NCI-H460 (cell line): ENCODE results near the gene TMEM8B. TPM values are rescaled to one million over a fixed set of nuclear protein-coding genes. Genes with fewer than 3 reads are reported as not detected.

Experiments
- small RNA-seq, 2 experiments: library from RNA; depleted of rRNA; stranded (forward); fragments of <200 nt; gene quantifications; one replicate each; pipeline ENCODE3, GENCODE V24; 2014
- total RNA-seq: library from RNA; depleted of rRNA; stranded (reverse); fragments of >200 nt; shearing (Covaris generic); gene quantifications from 2 replicates; pipeline ENCODE4 v1.2.3, GENCODE V29; 2014; rRNA removed

TMEM8B gene
- total RNA-seq, 1 experiment from 2014 or later: 1.2 TPM

Small RNA genes lying within 50 kb of the gene (small RNA-seq; reads per million reads assigned to genes)
- 0.02 to 0.06 reads per million in 2 experiments for gene HINT2

Other genes with a start within 250 kb of the TMEM8B start
- 7.8 and 8.5 TPM in 2 replicates for gene TESK1, start 224.0 kb upstream of the TMEM8B start, total RNA-seq
- not detected in 2 replicates for gene CD72, start 210.8 kb upstream of the TMEM8B start, total RNA-seq
- gene SIT1, start 178.3 kb upstream of the TMEM8B start, total RNA-seq: not detected in 2 replicates
- gene RMRP, start 171.2 kb upstream of the TMEM8B start, total RNA-seq: 9,964 and 10,171 TPM in 2 replicates
- gene CCDC107, start 170.9 kb upstream of the TMEM8B start, total RNA-seq: 6.3 and 8.4 TPM in 2 replicates
- gene ARHGEF39, start 164.0 kb upstream of the TMEM8B start, total RNA-seq: 5.0 and 7.5 TPM in 2 replicates
- 10.1 and 13.7 TPM in 2 replicates for gene CA9, start 155.3 kb upstream of the TMEM8B start, total RNA-seq
- 36.3 and 40.7 TPM in 2 replicates for gene TPM2, start 139.3 kb upstream of the TMEM8B start, total RNA-seq
- gene TLN1, start 97.0 kb upstream of the TMEM8B start, total RNA-seq: 44.8 TPM in 2 replicates
- 22.4 and 24.5 TPM in 2 replicates for gene CREB3, start 96.6 kb upstream of the TMEM8B start, total RNA-seq
- gene GBA2, start 80.0 kb upstream of the TMEM8B start, total RNA-seq: 19.8 and 24.0 TPM in 2 replicates
- 13.0 and 15.0 TPM in 2 replicates for gene RGP1, start 79.9 kb upstream of the TMEM8B start, total RNA-seq
- gene MSMP, start 75.0 kb upstream of the TMEM8B start, total RNA-seq: 1.1 TPM in 1 of 2 replicates, not detected in the other
- gene NPR2, start 37.6 kb upstream of the TMEM8B start, total RNA-seq: 1.7 and 7.0 TPM in 2 replicates
- gene SPAG8, start 17.0 kb upstream of the TMEM8B start, total RNA-seq: 0.14 and 0.47 TPM in 2 replicates
- gene HINT2, start 14.2 kb upstream of the TMEM8B start, total RNA-seq: 18.2 and 22.8 TPM in 2 replicates
- not detected in 2 replicates for gene FAM221B, start 496 bp upstream of the TMEM8B start, total RNA-seq
- not detected in 2 replicates for gene OR13J1, start 41.2 kb downstream of the TMEM8B start, total RNA-seq
- 1.4 and 3.2 TPM in 2 replicates for gene HRCT1, start 77.0 kb downstream of the TMEM8B start, total RNA-seq
- gene SPAAR, start 80.3 kb downstream of the TMEM8B start, total RNA-seq: 0.46 TPM in 1 of 2 replicates, not detected in the other
- gene OR2S2, start 128.9 kb downstream of the TMEM8B start, total RNA-seq: not detected in 2 replicates
- 3.6 and 6.0 TPM in 2 replicates for gene RECK, start 207.7 kb downstream of the TMEM8B start, total RNA-seq